Activated T-cell treated with anti-CD3 and anti-CD28 coated beads, Interleukin-2, amount 50 U/mL, for 72 hours (primary cell): Measurements from ENCODE around the gene ZMYND8. TPM values are rescaled to one million over a fixed set of nuclear protein-coding genes. Genes with fewer than 3 reads are reported as not detected.

ENCODE experiments used
- ATAC-seq, 2 donors: fragments of 150-1000 bp; cut with Tn5 transposase; replicated peaks in 1 of 2; 2 replicates each; pipeline ENCODE4 v1.10.0; 2021; ENCODE audit warnings: moderate library complexity in 2 of 2, mild to moderate bottlenecking in 1 of 2
- DNase-seq, 2 donors: peaks; one replicate each; pipeline ENCODE4 v3.0.0; 2021 to 2022; ENCODE audit warnings: mixed read lengths in 1 of 2
- H3K27ac Mint-ChIP-seq: one replicate; pipeline ENCODE4 v1.8.0; 2022; ENCODE audit warnings: mild to moderate bottlenecking, moderate library complexity, mixed read lengths
- H3K27me3 Mint-ChIP-seq: one replicate; pipeline ENCODE4 v1.8.0; 2022; ENCODE audit warnings: low read depth, mixed read lengths
- H3K36me3 Mint-ChIP-seq, 2 donors: one replicate each; pipeline ENCODE4 v1.8.0; 2022; ENCODE audit warnings: mixed read lengths in 2 of 2, mild to moderate bottlenecking in 1 of 2; ENCODE audit not compliant: insufficient read depth in 2 of 2
- H3K4me1 Mint-ChIP-seq: one replicate; pipeline ENCODE4 v1.8.0; 2022; ENCODE audit warnings: low read depth, mixed read lengths
- H3K4me3 Mint-ChIP-seq, 2 donors: one replicate each; pipeline ENCODE4 v1.8.0; 2022; ENCODE audit warnings: mild to moderate bottlenecking in 2 of 2, mixed read lengths in 2 of 2, moderate library complexity in 2 of 2
- H3K9me3 Mint-ChIP-seq, 2 donors: one replicate each; pipeline ENCODE4 v1.8.0; 2022; ENCODE audit warnings: mixed read lengths in 2 of 2
- total RNA-seq, 2 donors: library from RNA; stranded (reverse); gene quantifications; one replicate each; pipeline ENCODE4 v1.2.3, GENCODE V29; 2022

The ZMYND8 gene
- total RNA-seq, 2 donors from 2014 or later, result 34.3 to 40.1 TPM

- ATAC-seq (no peak), DNase-seq (no peak)
- Mint-ChIP-seq H3K27me3 (no peaks in the 10 kb centered on the region), H3K27ac (no peak overlapping the region), H3K4me1 (no peaks in the 10 kb centered on the region), H3K9me3 (no peaks in the 10 kb centered on the region), H3K36me3 (peaks cover 5 to 30% of the 10 kb centered on the region in 2 donors), H3K4me3 (no peak overlapping the region)
Observed at GRCh38 chr20:47222468-47223119, 133.9 kb downstream of the ZMYND8 start.

GRCh38 chr20:47221036-47221625 lies 135.4 kb downstream of the ZMYND8 start:
- DNase-seq, result no peak
- peaks cover 3 to 33% of the 10 kb centered on the region in 2 donors for H3K36me3 Mint-ChIP-seq
- H3K27me3 Mint-ChIP-seq, result no peaks in the 10 kb centered on the region
- H3K4me3 Mint-ChIP-seq, result no peak overlapping the region
- no peak for ATAC-seq
- H3K27ac Mint-ChIP-seq, result no peak overlapping the region
- no peaks in the 10 kb centered on the region for H3K4me1 Mint-ChIP-seq
- no peaks in the 10 kb centered on the region for H3K9me3 Mint-ChIP-seq

- no peak overlapping the region for H3K4me3 Mint-ChIP-seq
- H3K9me3 Mint-ChIP-seq, result no peaks in the 10 kb centered on the region
- H3K36me3 Mint-ChIP-seq, result peaks cover 6 to 35% of the 10 kb centered on the region in 2 donors
- no peak overlapping the region for H3K27ac Mint-ChIP-seq
- H3K4me1 Mint-ChIP-seq, result no peaks in the 10 kb centered on the region
- DNase-seq (peak; percentile 38 to 59), ATAC-seq (peak; percentile 37 to 50)
- no peaks in the 10 kb centered on the region for H3K27me3 Mint-ChIP-seq
Observed at GRCh38 chr20:47220161-47220582, 136.3 kb downstream of the ZMYND8 start.

GRCh38 chr20:47217482-47218446 lies 138.7 kb downstream of the ZMYND8 start:
- Mint-ChIP-seq H3K27ac (no peak overlapping the region), H3K27me3 (no peaks in the 10 kb centered on the region), H3K36me3 (peaks cover 6 to 31% of the 10 kb centered on the region in 2 donors), H3K4me3 (no peak overlapping the region), H3K9me3 (no peaks in the 10 kb centered on the region), H3K4me1 (no peaks in the 10 kb centered on the region)
- ATAC-seq, result no peak
- no peak for DNase-seq

- Mint-ChIP-seq H3K27me3 (no peaks in the 10 kb centered on the region), H3K36me3 (peaks cover 6 to 24% of the 10 kb centered on the region in 2 donors), H3K27ac (no peak overlapping the region), H3K4me1 (no peaks in the 10 kb centered on the region), H3K9me3 (no peaks in the 10 kb centered on the region), H3K4me3 (no peak overlapping the region)
- DNase-seq (no peak), ATAC-seq (no peak)
Observed at GRCh38 chr20:47216819-47217410, 139.6 kb downstream of the ZMYND8 start.

- ATAC-seq, result no peak
- Mint-ChIP-seq H3K4me1 (no peaks in the 10 kb centered on the region), H3K9me3 (no peaks in the 10 kb centered on the region), H3K27ac (no peak overlapping the region), H3K27me3 (no peaks in the 10 kb centered on the region), H3K36me3 (peaks cover 6 to 20% of the 10 kb centered on the region in 2 donors), H3K4me3 (no peak overlapping the region)
- DNase-seq, result no peak
Observed at GRCh38 chr20:47215653-47216397, 140.7 kb downstream of the ZMYND8 start.

- Mint-ChIP-seq H3K4me1 (no peaks in the 10 kb centered on the region), H3K36me3 (peaks cover 3 to 18% of the 10 kb centered on the region in 2 donors), H3K27ac (no peak overlapping the region), H3K4me3 (no peak overlapping the region), H3K9me3 (no peaks in the 10 kb centered on the region), H3K27me3 (no peaks in the 10 kb centered on the region)
- DNase-seq (no peak), ATAC-seq (no peak)
Observed at GRCh38 chr20:47213966-47214365, 142.5 kb downstream of the ZMYND8 start.

- Mint-ChIP-seq H3K36me3 (peaks cover 3 to 14% of the 10 kb centered on the region in 2 donors), H3K4me3 (no peak overlapping the region), H3K27ac (no peak overlapping the region), H3K9me3 (no peaks in the 10 kb centered on the region), H3K4me1 (no peaks in the 10 kb centered on the region), H3K27me3 (no peaks in the 10 kb centered on the region)
- no peak for DNase-seq
- ATAC-seq, result no peak
Observed at GRCh38 chr20:47212606-47213207, 143.8 kb downstream of the ZMYND8 start.

- H3K9me3 Mint-ChIP-seq, result no peaks in the 10 kb centered on the region
- H3K27ac Mint-ChIP-seq, result no peak overlapping the region
- H3K36me3 Mint-ChIP-seq, result peaks cover 3 to 10% of the 10 kb centered on the region in 2 donors
- no peaks in the 10 kb centered on the region for H3K4me1 Mint-ChIP-seq
- H3K4me3 Mint-ChIP-seq, result no peak overlapping the region
- DNase-seq, result no peak
- ATAC-seq, result no peak
- no peaks in the 10 kb centered on the region for H3K27me3 Mint-ChIP-seq
Observed at GRCh38 chr20:47211036-47211435, 145.5 kb downstream of the ZMYND8 start.

GRCh38 chr20:47210470-47210869 lies 146.0 kb downstream of the ZMYND8 start:
- ATAC-seq, result no peak

GRCh38 chr20:47209982-47210381 lies 146.5 kb downstream of the ZMYND8 start:
- H3K4me1 Mint-ChIP-seq, result no peaks in the 10 kb centered on the region
- DNase-seq (no peak), ATAC-seq (no peak)
- no peak overlapping the region for H3K4me3 Mint-ChIP-seq
- peaks cover 0 to 6% of the 10 kb centered on the region in 2 donors for H3K36me3 Mint-ChIP-seq
- no peaks in the 10 kb centered on the region for H3K9me3 Mint-ChIP-seq
- H3K27me3 Mint-ChIP-seq, result no peaks in the 10 kb centered on the region
- no peak overlapping the region for H3K27ac Mint-ChIP-seq

More at GRCh38 chr20:47210470-47210869, 146.0 kb downstream of the ZMYND8 start:
- no peak for DNase-seq
- Mint-ChIP-seq H3K27me3 (no peaks in the 10 kb centered on the region), H3K36me3 (peaks cover 0 to 6% of the 10 kb centered on the region in 2 donors), H3K4me1 (no peaks in the 10 kb centered on the region), H3K27ac (no peak overlapping the region), H3K9me3 (no peaks in the 10 kb centered on the region), H3K4me3 (no peak overlapping the region)
